NT2/D1 (cell line): Measurements from ENCODE around the gene CNMD.

Source experiments
- SUZ12 ChIP-seq: IDR thresholded peaks from 2 replicates; pipeline ENCODE4 v1.6.1; 2011; ENCODE audit not compliant: insufficient read length, insufficient read depth; ENCODE audit errors: extremely low read depth
- YY1 ChIP-seq: IDR thresholded peaks from 2 replicates; pipeline ENCODE4 v1.6.1; 2011; ENCODE audit not compliant: insufficient read length, insufficient read depth
- ZNF274 ChIP-seq: IDR thresholded peaks from 2 replicates; pipeline ENCODE4 v1.6.1; 2011; ENCODE audit warnings: mild to moderate bottlenecking, low read depth, low read length

DNA sequence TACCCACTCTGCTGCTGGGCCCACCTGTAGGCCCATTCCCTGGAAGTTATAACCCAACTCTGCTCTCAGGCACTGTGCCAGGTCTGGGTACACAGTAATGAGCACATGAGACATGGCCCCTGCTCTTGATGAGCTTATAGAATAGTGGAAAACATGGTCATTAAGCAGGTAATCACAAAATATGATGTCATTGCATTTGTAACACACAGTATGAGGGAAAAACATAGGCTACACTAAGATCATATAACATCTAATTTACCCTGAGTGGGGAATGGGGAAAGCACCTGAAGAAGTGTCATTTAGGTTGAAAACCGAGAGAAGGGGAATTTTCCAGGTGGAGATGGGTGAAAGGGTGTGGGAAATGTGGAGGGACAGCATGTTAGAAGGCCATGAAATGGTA is 3.9 kb upstream of the CNMD start:
- TF ChIP-seq ZNF274, result no peak
- no peak for TF ChIP-seq SUZ12
- no peak for TF ChIP-seq YY1
